ENCODE measurements around the gene PLBD1. TPM values are rescaled to one million over a fixed set of nuclear protein-coding genes. Genes with fewer than 3 reads are reported as not detected.

PLBD1 gene
- total and polyA plus RNA-seq, 2 experiments from 2014 or later: 9.0 to 10.0 TPM

DNA sequence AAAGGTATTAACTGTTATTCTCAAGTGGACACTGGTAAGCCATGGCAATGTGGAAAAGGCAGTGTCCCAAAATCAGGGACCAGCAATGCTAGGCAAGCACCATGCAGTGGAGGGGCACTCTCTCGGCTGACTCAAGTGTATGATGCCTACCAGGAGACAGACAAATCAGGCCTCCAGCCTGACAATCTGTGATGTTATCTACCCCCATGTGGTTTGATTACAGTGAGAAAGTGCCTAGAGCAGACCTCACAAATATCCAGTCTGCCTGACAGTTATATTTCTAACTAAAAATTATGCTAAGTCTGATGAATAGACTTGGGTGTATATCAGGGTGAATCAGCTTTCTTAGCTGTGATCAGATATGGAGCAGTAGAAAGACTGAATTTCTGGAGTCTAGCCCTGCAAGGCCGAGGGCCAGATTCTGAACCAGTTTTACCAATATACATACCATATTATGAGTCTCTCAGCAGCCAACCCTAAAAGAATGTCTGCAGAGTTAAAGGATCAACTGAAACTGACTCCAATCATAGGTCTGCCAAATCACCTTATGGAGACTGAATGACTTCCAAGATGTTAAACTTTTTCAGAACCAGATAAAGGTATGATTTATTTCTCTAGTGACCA lies 3.2 kb downstream of the PLBD1 start:
- no peaks in the 10 kb centered on the region for H3K9me3 ChIP-seq (ENCODE audit: low read depth)
- no peak overlapping the region for H3K27ac ChIP-seq
- H3K4me3 ChIP-seq: no peak overlapping the region

DNA sequence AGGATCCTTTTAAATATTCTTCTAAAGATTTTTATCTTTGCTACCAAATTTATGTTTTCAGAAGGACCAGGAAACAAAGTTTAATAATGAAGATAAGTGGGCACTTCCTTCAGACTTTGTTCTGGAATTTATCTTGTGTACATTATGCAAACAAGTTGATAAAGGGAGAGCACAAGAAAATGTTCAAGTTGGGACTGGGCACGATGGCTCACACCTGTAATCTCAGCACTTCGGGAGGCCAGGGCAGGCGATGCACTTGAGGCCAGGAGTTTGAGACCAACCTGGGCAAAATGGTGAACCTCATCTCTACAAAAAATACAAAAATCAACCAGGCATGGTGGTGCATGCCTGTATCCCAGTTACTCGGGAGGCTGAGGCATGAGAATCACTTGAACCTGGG lies 4.6 kb downstream of the PLBD1 start:
- no peaks in the 10 kb centered on the region for H3K9me3 ChIP-seq (ENCODE audit: low read depth)
- H3K4me3 ChIP-seq: no peak overlapping the region
- TF ChIP-seq, protein P1, sequence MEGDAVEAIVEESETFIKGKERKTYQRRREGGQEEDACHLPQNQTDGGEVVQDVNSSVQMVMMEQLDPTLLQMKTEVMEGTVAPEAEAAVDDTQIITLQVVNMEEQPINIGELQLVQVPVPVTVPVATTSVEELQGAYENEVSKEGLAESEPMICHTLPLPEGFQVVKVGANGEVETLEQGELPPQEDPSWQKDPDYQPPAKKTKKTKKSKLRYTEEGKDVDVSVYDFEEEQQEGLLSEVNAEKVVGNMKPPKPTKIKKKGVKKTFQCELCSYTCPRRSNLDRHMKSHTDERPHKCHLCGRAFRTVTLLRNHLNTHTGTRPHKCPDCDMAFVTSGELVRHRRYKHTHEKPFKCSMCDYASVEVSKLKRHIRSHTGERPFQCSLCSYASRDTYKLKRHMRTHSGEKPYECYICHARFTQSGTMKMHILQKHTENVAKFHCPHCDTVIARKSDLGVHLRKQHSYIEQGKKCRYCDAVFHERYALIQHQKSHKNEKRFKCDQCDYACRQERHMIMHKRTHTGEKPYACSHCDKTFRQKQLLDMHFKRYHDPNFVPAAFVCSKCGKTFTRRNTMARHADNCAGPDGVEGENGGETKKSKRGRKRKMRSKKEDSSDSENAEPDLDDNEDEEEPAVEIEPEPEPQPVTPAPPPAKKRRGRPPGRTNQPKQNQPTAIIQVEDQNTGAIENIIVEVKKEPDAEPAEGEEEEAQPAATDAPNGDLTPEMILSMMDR (IDR thresholded peaks at IDR 0.05; ENCODE audit: low read depth, low read length): no peak
- no peak for DNase-seq (ENCODE audit: low read depth in 1 of 2, low spot score in 1 of 2)
- H3K27ac ChIP-seq: no peak overlapping the region
- H3K4me1 ChIP-seq (ENCODE audit: low read depth): no peaks in the 10 kb centered on the region
- H3K27me3 ChIP-seq: peaks cover 5% of the 10 kb centered on the region
- no peaks in the 10 kb centered on the region for H3K36me3 ChIP-seq

More for the DNA sequence above, 3.2 kb downstream of the PLBD1 start:
- DNase-seq (ENCODE audit: low read depth in 1 of 2, low spot score in 1 of 2): no peak
- Histone ChIP-seq H3K4me1 (ENCODE audit: low read depth) (no peaks in the 10 kb centered on the region), H3K27me3 (peaks cover 5% of the 10 kb centered on the region), H3K36me3 (no peaks in the 10 kb centered on the region)
- TF ChIP-seq, protein P1 (IDR thresholded peaks at IDR 0.05; ENCODE audit: low read depth, low read length): no peak

DNA sequence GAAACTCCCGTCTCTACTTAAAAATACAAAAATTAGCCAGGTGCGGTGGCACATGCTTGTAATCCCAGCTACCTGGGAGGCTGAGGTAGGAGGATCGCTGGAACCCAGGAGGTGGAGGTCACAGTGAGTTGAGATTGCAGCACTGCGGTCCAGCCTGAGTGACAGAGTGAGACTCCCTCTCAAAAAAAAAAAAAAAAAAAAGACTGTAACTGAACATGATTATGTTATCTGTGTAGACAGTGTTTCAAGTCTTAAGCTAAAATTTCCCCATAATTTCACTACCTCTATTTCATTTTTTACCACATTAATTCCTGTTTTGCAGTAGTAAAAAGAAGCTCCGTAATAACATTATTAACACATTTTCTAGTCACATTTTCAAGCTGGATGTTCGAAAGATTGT lies 5.4 kb downstream of the PLBD1 start:
- peaks cover 5% of the 10 kb centered on the region for H3K27me3 ChIP-seq
- H3K9me3 ChIP-seq (ENCODE audit: low read depth): no peaks in the 10 kb centered on the region
- no peak for DNase-seq (ENCODE audit: low read depth in 1 of 2, low spot score in 1 of 2)
- H3K36me3 ChIP-seq: no peaks in the 10 kb centered on the region
- H3K27ac ChIP-seq: no peak overlapping the region
- TF ChIP-seq, protein P1 (IDR thresholded peaks at IDR 0.05; ENCODE audit: low read depth, low read length): no peak
- no peaks in the 10 kb centered on the region for H3K4me1 ChIP-seq (ENCODE audit: low read depth)
- H3K4me3 ChIP-seq: no peak overlapping the region

DNA sequence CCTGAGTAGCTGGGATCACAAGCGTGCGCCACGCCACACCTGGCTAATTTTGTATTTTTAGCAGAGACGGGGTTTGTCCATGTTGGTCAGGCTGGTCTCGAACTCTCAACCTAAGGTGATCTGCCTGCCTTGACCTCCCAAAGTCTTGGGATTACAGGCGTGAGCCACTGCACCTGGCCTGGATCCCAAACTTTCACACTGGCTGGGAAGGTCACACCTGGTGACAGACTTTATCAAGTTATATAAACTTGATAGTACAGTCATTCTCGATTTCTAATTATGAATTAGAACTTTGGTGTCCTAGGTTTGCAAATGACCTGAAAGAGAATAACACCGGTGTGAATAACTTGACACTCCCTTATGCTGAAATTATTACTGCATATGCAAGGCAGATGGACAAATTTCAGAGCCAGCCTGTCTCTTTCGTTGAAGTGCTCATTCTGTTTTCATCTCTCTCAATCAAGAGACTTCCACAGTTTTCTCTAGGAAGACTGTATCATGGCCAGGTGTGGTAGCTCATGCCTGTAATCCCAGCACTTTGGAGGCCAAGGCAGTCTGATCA lies 5.9 kb downstream of the PLBD1 start:
- no peak overlapping the region for H3K4me3 ChIP-seq
- H3K27me3 ChIP-seq: no peaks in the 10 kb centered on the region
- H3K4me1 ChIP-seq (ENCODE audit: low read depth): no peaks in the 10 kb centered on the region
- TF ChIP-seq, protein P1 (IDR thresholded peaks at IDR 0.05; ENCODE audit: low read depth, low read length): no peak
- H3K36me3 ChIP-seq: no peaks in the 10 kb centered on the region
- DNase-seq (ENCODE audit: low read depth in 1 of 2, low spot score in 1 of 2): no peak
- no peak overlapping the region for H3K27ac ChIP-seq
- H3K9me3 ChIP-seq (ENCODE audit: low read depth): no peaks in the 10 kb centered on the region

DNA sequence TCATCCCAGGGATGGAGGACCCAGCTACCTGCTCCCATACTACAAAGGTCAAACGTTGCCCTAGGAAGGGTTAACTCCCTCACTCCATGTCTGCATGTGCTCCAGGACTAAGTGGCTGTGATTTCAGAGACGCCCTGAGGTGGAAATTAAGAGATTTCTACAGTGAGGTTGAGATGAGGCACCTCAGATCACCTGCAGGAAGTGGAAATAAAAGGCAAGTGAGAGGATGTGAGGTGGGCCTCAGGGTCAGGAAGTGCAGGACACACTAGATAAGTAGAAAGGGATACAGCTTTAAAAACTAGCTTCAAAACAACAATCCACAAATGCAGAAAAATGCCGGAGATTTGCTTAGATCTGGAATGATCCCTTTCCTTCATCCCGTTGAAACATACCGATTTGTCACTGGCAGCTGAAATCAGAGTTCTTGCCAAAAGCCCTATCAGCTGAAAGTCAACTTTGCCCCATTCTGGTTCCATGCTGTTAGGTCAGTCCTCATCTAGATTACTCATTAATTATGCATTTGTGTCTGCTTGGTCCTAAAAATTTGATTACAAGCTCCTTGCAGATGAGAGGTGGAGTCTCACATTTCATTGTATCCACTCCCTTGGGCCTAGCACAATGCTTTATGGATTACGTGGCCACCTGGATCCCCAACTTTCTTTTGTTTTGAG lies 6.6 kb downstream of the PLBD1 start:
- no peak overlapping the region for H3K4me3 ChIP-seq
- no peaks in the 10 kb centered on the region for H3K36me3 ChIP-seq
- TF ChIP-seq, protein P1 (IDR thresholded peaks at IDR 0.05; ENCODE audit: low read depth, low read length): no peak
- no peaks in the 10 kb centered on the region for H3K27me3 ChIP-seq
- H3K9me3 ChIP-seq (ENCODE audit: low read depth): no peaks in the 10 kb centered on the region
- H3K4me1 ChIP-seq (ENCODE audit: low read depth): no peaks in the 10 kb centered on the region
- no peak overlapping the region for H3K27ac ChIP-seq
- no peak for DNase-seq (ENCODE audit: low read depth in 1 of 2, low spot score in 1 of 2)
